ENCODE data around the gene SLC26A11.
"Not testable (repeated sequence)": the region's sequence is repeated elsewhere in the genome, so short reads cannot be mapped to it uniquely, and the experiment has no call there.

SLC26A11 gene

DNA sequence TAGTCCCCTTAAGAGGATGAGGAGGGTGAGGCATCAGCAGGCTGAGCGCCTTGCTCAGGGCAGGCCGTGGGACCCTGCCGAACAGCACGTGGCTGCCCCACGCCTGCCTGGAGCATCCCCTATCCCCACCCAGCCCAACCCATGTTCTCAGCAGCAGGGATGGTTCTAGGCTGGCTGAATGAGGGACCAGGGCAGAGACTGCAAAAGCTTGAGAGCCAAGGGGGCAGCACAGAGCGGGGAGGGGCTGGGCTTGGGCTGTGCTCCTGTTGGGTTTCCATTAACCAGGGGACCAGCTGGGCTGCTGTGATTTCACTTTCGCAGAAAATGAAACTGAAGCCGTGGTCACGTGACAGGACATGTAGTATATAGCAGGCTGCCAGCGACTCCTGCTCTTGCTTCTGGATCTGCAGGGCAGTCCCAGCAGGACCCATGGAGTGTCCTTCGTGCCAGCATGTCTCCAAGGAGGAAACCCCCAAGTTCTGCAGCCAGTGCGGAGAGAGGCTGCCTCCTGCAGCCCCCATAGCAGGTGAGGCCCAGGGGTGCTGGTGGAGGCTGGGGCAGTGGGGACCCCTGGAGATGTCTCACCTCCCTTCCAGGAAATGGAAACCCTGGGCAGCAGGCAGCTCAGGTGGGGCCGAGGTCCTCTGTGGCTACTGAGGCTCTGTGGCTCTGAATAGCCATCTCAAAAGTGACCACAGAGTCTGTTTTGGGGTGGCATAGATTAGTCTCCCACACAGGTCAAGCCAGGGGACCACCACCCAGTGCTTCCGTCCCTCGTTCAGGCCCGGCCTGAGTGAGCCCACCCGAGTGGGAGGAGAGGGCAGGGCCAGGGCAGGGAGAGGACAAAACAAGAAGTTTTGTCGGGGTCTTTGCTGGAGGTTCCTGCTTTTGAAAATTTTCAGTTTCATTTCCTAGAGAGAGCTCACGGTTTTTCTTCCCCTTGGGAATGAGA, 43.3 kb downstream of the SLC26A11 start:
- peak; percentile 94 for DNase-seq

DNA sequence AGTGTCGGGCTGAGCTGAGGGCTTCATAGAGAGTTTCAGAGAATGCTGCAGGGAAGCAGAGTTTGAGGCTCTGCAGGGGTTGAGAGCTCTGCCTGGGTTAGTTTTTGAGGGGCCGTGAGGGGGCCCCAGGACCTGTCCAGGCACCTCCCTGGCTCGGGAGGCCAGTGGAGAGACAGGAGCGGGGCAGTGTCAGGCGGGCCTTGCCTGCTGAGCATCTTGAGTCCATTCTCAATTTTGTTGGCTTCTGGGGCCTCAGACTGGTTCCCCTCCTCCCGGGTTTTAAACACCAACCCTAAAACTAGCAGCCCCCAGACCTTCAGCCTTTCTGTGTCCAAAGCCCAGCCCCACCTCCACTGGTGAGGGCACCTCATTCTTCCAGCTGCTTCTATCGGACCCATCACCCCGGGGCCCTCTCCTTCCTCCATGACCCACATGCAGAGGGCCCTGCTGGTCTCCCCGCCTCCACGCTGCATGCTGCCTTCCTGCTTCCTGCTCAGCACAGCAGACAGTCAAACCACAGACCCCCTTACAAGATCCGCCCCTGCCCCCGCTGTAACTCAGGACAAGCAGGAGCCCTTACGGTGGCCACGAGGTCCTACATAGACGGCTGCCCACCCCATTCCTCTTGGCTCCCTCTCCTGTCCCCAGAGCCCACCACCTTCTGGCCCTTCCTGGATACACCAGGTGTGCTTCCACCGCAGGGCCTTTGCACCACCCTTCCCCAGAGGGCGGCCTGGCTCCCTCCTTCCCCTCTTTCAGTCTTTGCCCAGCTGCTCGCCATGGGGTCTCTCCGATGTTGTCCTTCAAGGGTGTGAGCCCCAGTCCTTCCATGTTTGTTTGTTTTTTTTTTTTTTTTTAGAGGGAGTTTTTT, 44.2 kb downstream of the SLC26A11 start:
- DNase-seq, result peak; percentile 73

DNA sequence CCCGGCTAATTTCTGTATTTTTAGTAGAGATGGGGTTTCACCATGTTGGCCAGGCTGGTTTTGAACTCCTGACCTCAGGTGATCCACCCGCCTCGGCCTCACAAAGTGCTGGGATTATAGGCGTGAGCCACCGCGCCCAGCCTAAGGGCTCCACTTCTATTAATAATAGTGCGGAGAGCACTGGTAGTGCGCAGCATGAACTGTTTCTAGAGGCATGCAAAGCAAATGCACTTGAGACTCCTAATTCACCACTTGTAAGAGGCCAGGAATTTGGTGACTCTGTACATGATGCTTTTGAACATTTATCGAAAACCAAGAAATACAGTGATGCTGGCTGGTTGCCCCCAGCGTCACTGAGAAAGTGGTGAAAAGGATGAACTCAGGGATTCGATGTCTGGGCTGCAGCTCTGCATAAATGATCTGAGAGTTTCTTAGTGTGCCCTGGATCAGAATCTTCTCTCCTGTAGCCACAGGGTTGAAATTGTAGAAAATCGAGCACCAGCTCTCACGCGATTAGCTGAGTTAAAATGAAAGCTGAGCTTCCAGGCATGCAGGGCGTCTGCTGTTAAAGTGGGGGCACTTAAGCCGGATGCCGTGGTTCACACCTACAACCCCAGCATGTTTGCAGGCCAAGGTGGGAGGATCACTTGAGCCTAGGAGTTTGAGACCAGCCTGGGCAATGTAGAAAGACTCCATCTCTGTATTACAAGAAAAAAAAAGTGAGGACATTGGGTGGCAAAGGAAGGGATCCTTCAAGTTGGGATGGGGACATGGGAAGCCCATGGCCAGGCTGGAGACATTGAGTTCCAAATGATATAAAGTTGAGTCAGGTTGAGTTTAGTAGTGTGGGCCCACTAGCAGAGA, 45.2 kb downstream of the SLC26A11 start:
- DNase-seq, result peak; percentile 81

DNA sequence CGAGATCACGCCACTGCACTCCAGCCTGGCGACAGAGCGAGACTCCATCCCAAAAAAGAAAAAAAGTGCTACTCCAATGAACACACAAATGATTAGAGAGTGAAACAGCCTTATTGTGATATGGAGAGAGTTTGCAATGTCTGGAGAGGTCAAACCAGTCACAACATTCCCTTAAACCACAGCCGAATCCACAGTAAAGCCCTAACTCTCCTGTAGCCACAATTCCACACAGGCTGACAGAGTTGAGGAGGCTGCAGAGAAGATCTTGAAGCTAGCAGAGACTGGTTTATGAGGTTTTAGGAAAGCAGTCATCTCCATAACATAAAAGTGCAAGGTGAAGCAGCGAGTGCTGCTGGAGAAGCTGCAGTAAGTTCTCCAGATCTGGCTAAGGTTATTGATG, 47.2 kb downstream of the SLC26A11 start:
- no peak for DNase-seq

DNA sequence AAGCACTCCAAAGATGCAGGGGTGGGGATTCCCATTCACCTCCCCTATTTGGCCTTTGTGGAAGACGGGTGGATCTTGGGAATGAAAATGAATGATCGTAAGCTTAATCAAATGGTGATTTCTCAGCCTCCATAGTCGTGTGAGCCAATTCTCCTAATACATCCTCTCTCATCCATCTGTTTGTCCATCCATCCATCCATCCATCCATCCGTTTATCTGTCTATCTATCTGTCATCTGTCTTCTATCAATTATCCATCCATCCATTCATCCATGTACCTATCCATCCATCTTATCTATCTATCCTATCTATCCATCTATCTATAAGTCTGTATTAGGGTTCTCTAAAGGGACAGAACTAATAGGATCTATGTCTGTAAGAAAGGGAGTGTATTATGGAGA, 48.2 kb downstream of the SLC26A11 start:
- DNase-seq, result no peak

DNA sequence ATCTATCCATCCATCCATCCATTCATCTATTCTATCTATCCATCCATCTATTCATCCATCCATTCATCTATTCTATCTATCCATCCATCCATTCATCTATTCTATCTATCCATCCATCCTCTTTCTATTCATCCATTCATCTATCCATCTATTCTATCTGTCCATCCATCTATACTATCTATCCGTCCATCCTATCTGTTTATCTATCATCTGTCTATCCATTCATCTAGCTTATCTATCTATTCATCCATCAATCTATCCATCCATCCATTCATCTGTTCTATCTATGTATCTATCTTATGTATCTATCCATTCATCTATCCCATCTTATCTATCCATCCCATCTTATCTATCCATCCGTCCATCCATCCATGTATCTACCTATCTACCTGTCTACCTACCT, 49.2 kb downstream of the SLC26A11 start:
- DNase-seq, result no peak

DNA sequence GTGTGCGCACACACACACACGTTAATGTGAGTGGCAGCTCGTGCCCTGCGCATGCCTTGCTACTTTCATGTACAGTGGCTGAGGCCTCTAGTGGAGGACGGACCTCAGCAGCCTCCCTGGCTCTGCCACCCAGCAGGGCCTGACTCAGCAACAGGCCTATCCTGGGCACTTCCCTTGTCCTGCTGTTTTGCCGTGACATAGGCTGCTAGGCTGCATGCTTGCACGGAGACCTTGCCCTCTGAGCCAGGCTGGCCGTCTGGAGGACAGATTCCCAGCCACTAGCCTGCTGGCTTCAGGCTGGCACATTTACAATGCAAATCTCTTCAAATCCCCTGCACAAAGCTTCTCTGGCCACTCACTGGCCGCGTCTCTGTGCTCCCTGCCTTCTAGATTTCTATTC, 49.9 kb downstream of the SLC26A11 start:
- DNase-seq, result no peak

DNA sequence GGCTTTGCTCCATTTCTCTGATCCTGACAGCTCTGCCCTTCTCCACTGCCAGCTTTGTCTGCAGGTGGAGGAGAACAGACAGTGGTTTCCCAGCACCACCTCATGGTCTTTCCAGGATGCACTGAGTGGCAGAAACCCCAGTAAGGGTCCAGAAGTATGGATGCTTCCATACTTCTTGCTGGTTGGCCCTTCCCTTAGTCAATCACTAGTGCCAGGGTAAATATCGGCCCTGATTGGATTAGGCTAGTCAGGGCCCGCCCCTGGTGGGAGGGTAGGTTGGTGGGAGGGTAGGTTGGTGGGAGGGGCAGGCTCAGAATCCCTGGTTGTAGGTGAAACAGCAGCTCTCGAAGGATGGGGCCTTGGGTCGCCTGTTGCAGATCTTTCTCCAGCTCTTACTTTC, 50.6 kb downstream of the SLC26A11 start:
- DNase-seq, result peak; percentile 73

DNA sequence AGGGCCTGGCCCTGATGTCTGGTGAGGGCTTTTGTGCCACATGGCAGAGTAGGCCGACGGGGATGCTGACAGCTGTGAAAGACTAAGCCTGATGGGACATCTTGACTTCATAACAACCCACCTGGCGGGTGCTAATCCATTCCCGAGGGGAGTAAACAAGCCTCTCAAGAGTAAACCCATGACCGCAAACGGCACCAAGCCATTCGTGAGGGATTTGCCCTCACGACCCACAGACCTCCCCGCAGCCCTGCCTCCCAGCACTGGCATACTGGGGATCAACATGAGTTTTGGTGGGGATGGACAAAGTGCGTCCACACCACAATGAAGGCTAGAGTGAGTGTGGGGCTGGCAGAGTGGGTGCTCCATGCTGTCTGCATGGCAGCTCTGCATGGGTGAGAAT, 52.1 kb downstream of the SLC26A11 start:
- DNase-seq, result no peak

DNA sequence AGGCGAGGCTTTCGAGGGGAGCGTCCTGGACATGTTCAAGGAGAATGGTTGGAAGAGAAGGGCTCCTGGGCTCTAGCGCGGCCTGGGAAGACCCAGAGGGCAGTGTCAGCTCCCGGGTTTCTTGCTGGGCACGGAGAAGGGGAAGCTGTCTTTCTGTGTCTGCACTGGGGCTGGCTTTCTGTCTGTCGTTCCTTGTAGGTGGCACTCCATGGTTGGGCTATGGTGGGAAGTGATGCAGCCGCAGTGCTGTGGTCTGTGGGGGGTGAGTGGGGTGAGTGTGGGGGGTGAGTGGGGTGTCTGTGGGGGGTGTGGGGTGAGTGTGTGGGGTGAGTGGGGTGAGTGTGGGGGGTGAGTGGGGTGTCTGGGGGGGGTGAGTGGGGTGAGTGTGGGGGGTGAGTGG, 54.1 kb downstream of the SLC26A11 start:
- no peak for DNase-seq

DNA sequence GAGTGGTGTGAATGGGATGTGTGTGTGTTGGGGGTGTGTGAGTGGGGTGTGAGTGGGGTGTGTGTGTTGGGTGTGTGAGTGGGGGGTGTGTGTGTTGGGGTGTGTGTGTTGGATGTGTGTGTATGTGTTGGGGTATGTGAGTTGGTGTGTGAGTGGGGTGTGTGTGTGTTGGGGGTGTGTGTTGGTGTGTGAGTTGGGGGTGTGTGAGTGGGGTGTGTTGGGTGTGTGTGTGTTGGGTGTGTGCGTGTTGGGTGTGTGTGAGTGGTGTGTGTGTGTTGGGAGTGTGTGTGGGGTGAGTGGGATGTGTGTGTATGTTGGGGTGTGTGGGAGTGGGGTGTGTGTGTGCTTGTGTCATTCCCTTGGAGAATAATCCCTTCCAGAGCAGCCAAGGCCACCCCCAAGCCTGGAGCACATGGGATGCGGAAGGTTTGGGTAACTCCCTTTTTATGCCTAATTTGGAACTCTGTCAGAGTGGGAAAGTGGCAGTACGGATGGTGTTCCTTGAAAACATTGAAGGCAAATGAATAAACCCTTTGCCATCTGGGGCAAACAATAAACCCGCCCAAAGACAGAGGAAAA, 54.7 kb downstream of the SLC26A11 start:
- DNase-seq, result no peak

DNA sequence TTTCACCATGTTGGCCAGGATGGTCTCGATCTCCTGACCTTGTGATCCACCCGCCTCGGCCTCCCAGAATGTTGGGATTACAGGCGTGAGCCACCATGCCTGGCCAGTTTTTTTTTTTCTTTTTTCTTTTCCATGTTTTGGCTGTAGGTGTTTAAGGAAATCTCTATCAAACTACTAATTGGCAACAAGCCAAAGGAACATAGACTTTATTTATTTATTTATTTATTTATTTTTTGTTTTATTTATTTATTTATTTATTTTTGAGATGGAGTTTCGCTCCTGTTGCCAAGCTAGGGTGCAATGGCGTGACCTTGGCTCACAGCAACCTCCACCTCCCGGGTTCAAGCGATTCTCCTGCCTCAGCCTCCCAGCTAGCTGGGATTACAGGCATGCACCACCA, 55.6 kb downstream of the SLC26A11 start:
- DNase-seq, result not testable (repeated sequence)

DNA sequence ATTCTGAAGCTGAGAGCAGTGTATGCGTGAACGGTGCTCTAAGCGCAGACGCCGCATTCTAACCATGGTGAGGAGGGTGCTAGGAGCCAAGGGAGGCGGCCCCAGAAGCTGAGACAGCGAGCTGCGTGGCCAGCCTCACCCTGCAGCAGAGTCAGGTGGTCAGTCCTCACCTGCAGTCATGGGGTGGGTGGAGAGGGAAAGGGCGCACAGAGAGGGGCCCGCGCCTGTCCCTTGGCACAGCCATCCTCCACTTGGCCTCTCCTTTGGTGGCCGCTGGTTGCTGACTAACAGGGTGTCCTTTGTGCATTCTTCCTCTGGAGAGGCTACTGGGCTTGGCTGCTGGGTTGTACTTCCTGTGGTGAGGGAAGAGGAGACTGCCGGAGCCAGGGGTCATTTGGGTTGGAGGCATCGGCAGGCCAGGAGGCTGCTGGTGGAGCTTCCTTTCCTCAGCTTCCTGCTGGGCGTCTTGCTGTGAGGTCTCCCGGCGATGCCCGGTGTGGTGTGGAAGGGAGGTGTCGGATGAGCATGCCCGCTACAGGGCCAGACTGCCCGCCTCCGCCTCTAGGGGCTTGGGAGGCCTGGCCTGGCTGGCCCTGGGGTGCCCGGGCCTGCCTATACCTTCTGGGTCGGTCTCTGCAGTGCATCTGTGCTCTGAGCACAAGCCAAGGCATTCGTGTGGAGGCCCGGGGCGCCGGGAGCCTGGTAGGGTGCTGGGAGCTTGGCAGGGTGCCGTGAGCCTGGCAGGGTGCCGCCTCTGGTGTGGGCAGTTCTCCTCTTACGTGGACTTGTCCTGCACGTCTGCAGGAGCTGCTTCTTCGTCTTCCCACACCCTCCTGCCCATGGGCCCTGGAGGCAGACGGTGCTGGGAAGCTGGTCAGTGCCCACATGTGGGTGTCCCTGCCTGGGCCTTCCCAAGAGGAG, 57.8 kb downstream of the SLC26A11 start:
- no peak for DNase-seq

DNA sequence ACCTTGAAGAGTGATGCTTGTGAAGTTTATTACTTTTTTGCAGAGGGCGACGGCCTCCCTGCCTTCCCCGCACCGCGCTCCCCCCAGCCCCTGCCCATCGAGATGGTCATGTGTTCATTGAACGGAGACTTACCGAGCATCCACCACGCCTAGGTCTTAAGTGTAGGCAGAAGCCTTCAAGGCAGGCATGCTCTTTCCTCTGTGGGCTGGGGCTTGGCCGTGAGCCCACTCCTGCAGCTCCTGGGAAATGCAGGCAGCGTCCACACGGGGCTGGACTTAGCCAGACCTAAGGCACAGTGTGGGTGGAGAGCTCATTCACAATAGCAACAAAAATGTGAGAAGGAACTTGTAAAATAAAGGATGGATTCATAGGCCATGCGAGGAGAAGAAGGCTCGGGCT, 59.7 kb downstream of the SLC26A11 start:
- DNase-seq, result no peak

DNA sequence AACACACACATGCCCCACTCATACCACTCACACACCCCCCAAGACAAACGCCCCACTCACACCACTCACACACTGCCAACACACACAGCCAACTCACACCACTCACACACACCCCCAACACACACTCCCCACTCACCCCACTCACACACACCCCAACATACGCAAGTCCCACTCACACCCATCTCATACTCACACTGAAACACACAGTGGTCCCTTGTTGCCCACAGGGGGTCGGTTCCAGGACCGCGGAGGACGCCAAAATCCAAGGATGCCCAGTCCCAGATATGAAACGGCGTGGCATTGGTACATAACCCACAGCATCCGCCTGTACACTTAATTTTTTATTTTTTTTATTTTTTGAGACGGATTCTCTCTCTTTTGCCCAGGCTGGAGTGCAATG, 61.3 kb downstream of the SLC26A11 start:
- DNase-seq, result no peak

DNA sequence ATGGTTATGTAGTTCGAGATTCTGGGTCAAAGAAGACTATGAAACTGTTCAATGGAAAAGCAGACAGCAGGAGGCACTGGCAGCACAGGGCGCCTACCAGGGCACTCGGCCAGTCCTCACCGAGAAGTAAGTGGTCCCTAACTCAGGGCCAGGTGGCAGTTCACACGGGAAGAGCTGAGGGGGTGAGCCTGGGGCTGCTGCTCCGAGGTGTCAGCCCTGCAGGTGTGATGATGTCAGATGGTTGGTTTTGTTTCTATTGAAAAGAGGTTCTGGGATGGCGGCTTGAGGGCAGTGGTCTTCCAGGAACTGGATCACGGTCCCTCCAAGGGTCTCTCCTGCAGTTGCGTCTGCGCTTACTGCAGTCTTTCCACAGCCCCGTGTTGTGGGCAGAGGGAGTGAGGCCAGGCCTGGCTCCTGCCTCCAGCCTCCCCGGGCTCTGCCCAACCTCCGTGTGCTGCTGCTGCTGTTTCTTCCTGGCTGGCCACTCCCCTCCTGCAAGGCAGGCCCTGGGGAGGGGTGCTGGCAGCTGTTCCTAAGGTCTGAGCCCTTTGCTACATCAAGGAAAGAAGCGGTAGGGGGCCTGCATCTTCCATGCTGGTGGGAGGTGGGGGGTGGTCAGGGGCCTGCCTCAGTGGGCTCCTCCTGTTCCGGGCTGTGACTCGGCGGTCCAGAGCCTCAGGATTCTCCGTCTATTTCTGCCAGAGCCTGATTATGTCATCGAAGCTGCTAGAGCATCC, 63.1 kb downstream of the SLC26A11 start:
- DNase-seq, result no peak

DNA sequence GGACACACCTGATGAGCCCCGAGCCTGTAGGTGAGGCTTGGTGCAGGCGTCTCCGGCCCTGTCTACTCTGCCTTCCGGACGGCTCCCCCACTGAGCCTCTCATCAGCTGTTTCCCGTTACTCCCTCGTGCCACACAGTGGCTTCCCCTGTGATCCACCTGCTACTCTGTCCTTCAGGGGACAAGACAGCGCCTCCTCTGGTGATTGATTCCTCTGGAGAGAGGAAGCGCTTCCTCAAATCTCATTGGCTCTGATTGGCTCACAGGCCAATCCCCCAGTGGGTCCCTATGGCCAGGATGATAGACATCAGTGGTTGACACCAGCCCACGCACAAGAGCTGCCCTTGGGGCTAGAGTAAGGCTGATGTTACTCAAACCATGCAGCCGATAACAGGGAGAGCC, 64.4 kb downstream of the SLC26A11 start:
- no peak for DNase-seq

DNA sequence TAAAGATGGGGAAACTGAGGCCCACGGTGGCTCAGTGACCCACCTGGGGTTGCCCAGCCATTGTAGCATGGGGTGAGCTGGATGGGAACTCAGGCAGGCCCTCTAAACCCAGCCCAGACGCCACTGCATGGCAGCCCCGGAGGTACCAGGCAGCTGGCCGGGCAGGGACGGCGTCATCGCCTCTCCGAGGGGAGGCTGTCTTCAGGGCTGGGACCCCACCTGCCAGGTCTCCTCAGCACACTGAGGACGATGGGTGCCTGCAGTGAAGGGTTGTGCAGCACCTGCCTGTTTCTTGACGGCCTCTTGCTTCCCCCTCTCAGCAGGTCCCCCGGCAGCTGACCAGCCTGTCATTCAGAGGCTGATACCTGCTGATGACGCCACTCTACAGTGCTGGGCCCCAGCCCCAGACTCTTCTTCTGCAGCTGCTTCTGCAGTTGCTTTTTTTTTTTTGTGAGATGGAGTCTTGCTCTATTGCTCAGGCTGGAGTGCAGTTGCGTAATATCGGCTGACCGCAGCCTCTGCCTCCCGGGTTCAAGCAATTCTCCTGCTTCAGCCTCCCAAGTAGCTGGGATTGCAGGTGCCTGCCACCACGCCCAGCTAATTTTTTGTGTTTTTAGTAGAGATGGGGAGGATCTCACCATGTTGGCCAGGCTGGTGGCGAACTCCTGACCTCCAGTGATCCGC, 65.2 kb downstream of the SLC26A11 start:
- DNase-seq, result no peak

DNA sequence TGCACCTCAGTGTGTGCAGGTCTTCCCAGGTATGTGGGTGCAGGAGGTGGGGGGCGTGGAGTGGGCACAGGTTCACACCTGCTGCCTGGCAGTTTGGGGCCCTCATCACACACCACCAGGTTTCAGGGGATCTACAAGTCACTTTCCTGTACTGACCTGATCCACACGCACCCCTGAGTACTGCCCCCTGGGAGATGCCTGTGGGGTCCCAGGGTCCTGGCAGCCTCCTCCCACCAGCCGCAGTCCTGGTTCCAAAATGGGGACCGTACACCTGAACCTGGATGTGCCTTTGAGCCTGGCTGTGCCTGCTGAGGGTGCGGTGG, 66.4 kb downstream of the SLC26A11 start:
- no peak for DNase-seq

DNA sequence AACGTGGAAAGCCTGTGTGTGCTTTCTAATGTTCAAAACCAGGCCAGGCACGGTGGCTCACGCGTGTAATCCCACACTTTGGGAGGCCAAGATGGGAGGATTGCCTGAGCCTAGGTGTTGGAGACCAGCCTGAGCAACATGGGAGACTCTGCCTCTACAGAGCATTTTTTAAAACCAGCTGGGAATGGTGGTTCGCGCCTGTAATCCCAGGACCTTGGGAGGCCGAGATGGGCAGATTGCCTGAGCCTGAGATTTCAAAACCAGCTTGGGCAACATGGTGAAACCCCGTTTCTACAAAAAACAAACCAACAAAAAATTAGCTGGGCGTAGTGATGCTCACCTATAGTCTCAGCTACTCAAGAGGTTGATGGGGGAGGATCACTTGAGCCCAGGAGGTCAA, 66.8 kb downstream of the SLC26A11 start:
- no peak for DNase-seq
